BE2C (cell line): ENCODE data around the gene TRIM56. TPM values are rescaled to one million over a fixed set of nuclear protein-coding genes. Genes with fewer than 3 reads are reported as not detected.
"Not testable (repeated sequence)": the region's sequence is repeated elsewhere in the genome, so short reads cannot be mapped to it uniquely, and the experiment has no call there.

Experiments
- DNase-seq: peaks from one replicate; pipeline ENCODE4 v3.0.0-alpha.2; 2020
- H3K27me3 ChIP-seq: fragments of 250-450 bp; sonication (Bioruptor Pico); 2 replicates; pipeline ENCODE4 v1.5.1; 2020; ENCODE audit warnings: mild to moderate bottlenecking
- H3K36me3 ChIP-seq: fragments of 250-450 bp; sonication (Bioruptor Pico); 2 replicates; pipeline ENCODE4 v1.5.1; 2020; ENCODE audit warnings: mild to moderate bottlenecking
- H3K4me1 ChIP-seq: fragments of 250-450 bp; sonication (Bioruptor Pico); 2 replicates; pipeline ENCODE4 v1.5.1; 2020
- H3K4me3 ChIP-seq: 2 replicates; pipeline ENCODE4 v1.5.1; 2011; ENCODE audit warnings: low read depth, low read length
- H3K9me3 ChIP-seq: fragments of 250-450 bp; sonication (Bioruptor Pico); 2 replicates; pipeline ENCODE4 v1.5.1; 2020
- polyA plus RNA-seq: library from polyadenylated mRNA; unstranded; fragments of >200 nt; gene quantifications from one replicate; pipeline ENCODE4 v1.2.1, GENCODE V29; 2012; ENCODE audit warnings: low read depth, missing spikeins; ENCODE audit not compliant: insufficient read length, insufficient read depth
- TF ChIP-seq, protein P1 (sequence below): IDR thresholded peaks from 2 replicates; pipeline ENCODE4 v1.5.1; 2012; ENCODE audit warnings: mild to moderate bottlenecking, low read depth, low read length

The TRIM56 gene, protein sequence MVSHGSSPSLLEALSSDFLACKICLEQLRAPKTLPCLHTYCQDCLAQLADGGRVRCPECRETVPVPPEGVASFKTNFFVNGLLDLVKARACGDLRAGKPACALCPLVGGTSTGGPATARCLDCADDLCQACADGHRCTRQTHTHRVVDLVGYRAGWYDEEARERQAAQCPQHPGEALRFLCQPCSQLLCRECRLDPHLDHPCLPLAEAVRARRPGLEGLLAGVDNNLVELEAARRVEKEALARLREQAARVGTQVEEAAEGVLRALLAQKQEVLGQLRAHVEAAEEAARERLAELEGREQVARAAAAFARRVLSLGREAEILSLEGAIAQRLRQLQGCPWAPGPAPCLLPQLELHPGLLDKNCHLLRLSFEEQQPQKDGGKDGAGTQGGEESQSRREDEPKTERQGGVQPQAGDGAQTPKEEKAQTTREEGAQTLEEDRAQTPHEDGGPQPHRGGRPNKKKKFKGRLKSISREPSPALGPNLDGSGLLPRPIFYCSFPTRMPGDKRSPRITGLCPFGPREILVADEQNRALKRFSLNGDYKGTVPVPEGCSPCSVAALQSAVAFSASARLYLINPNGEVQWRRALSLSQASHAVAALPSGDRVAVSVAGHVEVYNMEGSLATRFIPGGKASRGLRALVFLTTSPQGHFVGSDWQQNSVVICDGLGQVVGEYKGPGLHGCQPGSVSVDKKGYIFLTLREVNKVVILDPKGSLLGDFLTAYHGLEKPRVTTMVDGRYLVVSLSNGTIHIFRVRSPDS
- 8.9 TPM for polyA plus RNA-seq

DNA sequence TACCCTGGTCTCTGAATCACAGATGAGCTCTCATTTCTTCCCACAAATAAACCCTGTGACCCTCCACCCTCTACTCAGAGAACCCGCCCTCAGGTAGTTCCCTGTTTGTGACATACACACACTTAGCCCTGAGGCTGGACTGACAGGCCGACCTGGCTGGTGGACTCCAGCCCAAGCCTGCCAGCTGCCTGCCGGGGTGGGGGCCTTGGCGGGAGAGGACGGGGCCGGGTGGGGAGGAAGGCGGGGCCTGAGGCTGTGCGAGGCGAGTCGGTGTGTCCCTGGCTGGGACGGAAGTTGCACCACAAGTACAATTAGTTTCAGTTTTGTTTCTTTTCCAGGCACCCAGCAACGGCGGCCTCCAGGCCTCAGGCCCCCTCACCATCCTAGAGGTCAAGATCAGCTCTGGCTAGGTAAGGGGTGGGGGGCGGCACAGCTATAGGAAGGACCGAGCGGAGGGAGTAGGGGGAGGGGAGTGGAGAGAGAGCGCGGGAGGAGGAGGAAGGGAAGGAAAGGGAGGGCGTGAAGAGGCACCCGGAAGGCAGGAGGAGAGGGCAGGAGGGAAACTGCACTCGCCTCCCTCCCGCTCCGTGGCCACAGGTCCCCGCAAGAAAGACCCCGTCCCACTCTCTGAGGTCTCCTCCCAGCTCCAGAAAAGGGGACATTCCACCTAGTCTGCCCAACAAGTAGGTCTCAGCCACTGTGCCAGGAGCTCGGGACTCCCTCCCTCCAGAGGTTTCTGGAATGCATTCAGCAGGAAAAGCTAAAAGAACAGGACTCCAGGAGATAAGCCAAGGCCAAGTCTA lies at the start of gene TRIM56:
TRIM56 (plus strand) TSS at position 320 of the 803 bp plus-strand sequence. CDS start 1,832 bp downstream, outside the sequence.
- Histone ChIP-seq H3K4me3 (peak within 1 kb of the TSS; percentile 65), H3K4me1 (peaks cover 5% of the 10 kb centered on the region; the same call in 1 of the 2 replicates), H3K36me3 (peaks cover 2% of the 10 kb centered on the region), H3K9me3 (no peaks in the 10 kb centered on the region), H3K27me3 (no peaks in the 10 kb centered on the region)
- TF ChIP-seq, protein P1, sequence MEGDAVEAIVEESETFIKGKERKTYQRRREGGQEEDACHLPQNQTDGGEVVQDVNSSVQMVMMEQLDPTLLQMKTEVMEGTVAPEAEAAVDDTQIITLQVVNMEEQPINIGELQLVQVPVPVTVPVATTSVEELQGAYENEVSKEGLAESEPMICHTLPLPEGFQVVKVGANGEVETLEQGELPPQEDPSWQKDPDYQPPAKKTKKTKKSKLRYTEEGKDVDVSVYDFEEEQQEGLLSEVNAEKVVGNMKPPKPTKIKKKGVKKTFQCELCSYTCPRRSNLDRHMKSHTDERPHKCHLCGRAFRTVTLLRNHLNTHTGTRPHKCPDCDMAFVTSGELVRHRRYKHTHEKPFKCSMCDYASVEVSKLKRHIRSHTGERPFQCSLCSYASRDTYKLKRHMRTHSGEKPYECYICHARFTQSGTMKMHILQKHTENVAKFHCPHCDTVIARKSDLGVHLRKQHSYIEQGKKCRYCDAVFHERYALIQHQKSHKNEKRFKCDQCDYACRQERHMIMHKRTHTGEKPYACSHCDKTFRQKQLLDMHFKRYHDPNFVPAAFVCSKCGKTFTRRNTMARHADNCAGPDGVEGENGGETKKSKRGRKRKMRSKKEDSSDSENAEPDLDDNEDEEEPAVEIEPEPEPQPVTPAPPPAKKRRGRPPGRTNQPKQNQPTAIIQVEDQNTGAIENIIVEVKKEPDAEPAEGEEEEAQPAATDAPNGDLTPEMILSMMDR: no peak
- peak; percentile 84 for DNase-seq

DNA sequence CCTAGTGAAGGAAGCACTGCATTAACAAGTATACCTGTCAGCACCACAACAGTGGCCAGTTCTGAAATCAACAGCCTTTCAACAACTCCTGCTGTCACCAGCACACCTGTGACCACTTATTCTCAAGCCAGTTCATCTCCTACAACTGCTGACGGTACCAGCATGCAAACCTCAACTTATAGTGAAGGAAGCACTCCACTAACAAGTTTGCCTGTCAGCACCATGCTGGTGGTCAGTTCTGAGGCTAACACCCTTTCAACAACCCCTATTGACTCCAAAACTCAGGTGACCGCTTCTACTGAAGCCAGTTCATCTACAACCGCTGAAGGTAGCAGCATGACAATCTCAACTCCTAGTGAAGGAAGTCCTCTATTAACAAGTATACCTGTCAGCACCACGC lies 49.3 kb upstream of the TRIM56 start:
- Histone ChIP-seq H3K9me3 (no peaks in the 10 kb centered on the region), H3K27me3 (no peaks in the 10 kb centered on the region), H3K4me3 (no peak overlapping the region), H3K4me1 (no peaks in the 10 kb centered on the region), H3K36me3 (no peaks in the 10 kb centered on the region)
- TF ChIP-seq, protein P1: no peak
- no peak for DNase-seq

DNA sequence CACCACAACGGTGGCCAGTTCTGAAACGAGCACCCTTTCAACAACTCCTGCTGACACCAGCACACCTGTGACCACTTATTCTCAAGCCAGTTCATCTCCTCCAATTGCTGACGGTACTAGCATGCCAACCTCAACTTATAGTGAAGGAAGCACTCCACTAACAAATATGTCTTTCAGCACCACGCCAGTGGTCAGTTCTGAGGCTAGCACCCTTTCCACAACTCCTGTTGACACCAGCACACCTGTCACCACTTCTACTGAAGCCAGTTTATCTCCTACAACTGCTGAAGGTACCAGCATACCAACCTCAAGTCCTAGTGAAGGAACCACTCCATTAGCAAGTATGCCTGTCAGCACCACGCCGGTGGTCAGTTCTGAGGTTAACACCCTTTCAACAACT lies 44.0 kb upstream of the TRIM56 start:
- H3K36me3 ChIP-seq, DNase-seq, H3K4me3 ChIP-seq, H3K4me1 ChIP-seq, H3K27me3 ChIP-seq, H3K9me3 ChIP-seq: not testable (repeated sequence)

DNA sequence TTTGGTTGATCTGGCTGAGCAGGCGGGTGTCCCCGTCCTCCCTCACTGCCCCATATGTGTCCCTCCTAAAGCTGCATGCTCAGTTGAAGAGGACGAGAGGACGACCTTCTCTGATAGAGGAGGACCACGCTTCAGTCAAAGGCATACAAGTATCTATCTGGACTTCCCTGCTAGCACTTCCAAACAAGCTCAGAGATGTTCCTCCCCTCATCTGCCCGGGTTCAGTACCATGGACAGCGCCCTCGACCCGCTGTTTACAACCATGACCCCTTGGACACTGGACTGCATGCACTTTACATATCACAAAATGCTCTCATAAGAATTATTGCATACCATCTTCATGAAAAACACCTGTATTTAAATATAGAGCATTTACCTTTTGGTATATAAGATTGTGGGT lies 26.9 kb upstream of the TRIM56 start:
- Histone ChIP-seq H3K9me3 (no peaks in the 10 kb centered on the region), H3K4me3 (no peak overlapping the region), H3K36me3 (no peaks in the 10 kb centered on the region), H3K27me3 (peaks cover 56% of the 10 kb centered on the region), H3K4me1 (no peaks in the 10 kb centered on the region)
- TF ChIP-seq, protein P1: no peak
- DNase-seq: no peak

DNA sequence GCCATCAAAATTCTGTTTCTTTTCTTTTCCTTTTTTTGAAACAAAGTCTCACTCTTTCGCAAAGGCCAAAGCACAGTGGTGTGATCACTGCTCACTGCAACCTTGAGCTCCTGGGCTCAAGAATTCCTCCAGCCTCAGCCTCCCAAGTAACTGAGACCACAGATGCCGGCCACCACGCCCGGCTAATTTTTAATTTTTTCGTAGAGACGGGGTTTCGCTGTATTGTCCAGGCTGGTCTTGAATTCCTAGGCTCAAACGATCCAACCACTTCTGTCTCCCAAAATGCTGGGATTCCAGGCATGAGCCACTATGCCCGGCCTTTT lies 25.7 kb upstream of the TRIM56 start:
- no peaks in the 10 kb centered on the region for H3K36me3 ChIP-seq
- H3K27me3 ChIP-seq: peaks cover 53% of the 10 kb centered on the region
- DNase-seq: no peak
- H3K4me3 ChIP-seq: no peak overlapping the region
- TF ChIP-seq, protein P1: no peak
- H3K4me1 ChIP-seq: no peaks in the 10 kb centered on the region
- H3K9me3 ChIP-seq: no peaks in the 10 kb centered on the region

DNA sequence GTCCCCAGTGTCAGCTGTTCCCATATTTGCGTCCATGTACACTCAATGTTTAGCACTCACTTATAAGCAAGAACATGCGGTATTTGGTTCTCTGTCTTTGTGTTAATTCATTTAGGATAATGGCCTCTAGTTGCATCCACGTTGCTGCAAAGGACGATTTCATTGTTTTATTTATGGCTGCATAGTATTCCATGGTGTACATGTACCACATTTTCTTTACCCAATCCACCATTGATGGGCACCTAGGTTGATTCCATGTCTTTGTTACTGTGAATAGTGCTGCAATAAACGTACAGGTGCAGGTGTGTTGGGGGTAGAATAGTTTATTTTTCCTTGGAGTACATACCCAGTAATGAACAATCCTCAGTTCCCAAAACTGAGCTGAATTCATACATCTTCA lies 24.3 kb upstream of the TRIM56 start:
- TF ChIP-seq, protein P1: no peak
- peaks cover 42% of the 10 kb centered on the region for H3K27me3 ChIP-seq
- DNase-seq: no peak

DNA sequence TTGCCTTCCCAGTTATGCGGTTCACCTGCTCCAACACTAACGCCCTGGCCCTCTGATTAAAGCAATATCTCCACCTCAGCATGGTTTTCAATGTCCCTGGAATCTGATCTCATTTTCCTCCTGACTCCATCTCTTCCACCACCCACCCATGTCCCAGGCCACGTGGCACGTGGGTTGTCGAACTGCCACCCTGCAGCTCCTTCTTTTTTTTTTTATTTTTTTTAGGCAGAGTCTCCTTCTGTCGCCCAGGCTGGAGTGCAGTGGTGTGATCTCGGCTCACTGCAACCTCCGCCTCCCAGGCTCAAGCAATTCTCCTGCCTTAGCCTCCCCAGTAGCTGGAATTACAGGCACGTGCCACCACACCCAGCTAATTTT lies 21.1 kb upstream of the TRIM56 start:
- not testable (repeated sequence) for H3K4me3 ChIP-seq, H3K4me1 ChIP-seq, H3K36me3 ChIP-seq, DNase-seq, H3K9me3 ChIP-seq
- peaks cover 17% of the 10 kb centered on the region for H3K27me3 ChIP-seq

More for the DNA sequence above, 24.3 kb upstream of the TRIM56 start:
- Histone ChIP-seq H3K4me3 (no peak overlapping the region), H3K36me3 (no peaks in the 10 kb centered on the region), H3K4me1 (no peaks in the 10 kb centered on the region), H3K9me3 (no peaks in the 10 kb centered on the region)

DNA sequence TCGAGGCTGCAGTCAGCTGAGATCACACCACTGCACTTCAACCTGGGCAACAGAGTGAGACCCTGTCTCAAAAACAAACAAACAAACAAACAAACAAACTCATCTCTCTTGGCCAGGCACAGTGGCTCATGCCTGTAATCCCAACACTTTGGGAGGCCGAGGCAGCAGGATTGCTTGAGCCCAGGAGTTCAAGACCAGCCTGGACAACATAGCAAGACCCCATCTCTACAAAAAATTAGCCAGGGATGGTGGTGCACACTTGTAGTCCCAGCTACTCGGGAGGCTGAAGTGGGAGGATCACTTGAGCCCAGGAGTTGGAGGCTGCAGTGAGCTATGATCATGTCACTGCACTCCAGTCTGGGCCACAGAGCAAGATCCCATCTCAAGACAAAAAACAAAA lies 20.1 kb upstream of the TRIM56 start:
- not testable (repeated sequence) for H3K9me3 ChIP-seq, H3K4me3 ChIP-seq
- peaks cover 17% of the 10 kb centered on the region for H3K27me3 ChIP-seq

More for the DNA sequence above, 20.1 kb upstream of the TRIM56 start:
- H3K36me3 ChIP-seq, DNase-seq, H3K4me1 ChIP-seq: not testable (repeated sequence)
